HTERT RPE-1 (cell line): ENCODE data around the gene PRKN.

Source experiments
- in situ Hi-C: fragments of 300-500 bp; cut with MboI; formaldehyde crosslinking; loops from 4 replicates; pipeline ENCODE4 v1.14.3; 2020; ENCODE audit warnings: low sequenced_read_pairs

The PRKN gene

DNA sequence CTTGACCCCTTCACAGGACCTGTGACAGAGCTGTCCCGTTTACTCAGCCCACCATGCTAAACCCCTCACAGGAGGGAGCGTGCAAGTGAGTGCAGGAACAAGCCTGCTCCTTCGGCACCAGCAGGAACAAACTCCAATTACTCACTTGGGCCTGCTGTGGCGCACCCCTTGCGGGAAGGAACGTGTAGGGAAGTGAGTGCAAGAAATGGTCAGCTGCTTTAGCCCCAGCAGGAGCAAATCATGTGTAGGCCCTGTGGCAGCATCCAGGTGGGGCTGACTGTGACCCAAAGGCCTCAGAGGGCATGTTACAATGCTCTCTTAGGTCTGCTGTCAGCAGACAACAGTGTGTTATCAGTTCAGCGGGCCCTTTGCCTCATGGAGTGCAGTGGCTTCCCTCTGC lies 574.4 kb downstream of the PRKN start:
- in situ Hi-C loops = no loop called here

DNA sequence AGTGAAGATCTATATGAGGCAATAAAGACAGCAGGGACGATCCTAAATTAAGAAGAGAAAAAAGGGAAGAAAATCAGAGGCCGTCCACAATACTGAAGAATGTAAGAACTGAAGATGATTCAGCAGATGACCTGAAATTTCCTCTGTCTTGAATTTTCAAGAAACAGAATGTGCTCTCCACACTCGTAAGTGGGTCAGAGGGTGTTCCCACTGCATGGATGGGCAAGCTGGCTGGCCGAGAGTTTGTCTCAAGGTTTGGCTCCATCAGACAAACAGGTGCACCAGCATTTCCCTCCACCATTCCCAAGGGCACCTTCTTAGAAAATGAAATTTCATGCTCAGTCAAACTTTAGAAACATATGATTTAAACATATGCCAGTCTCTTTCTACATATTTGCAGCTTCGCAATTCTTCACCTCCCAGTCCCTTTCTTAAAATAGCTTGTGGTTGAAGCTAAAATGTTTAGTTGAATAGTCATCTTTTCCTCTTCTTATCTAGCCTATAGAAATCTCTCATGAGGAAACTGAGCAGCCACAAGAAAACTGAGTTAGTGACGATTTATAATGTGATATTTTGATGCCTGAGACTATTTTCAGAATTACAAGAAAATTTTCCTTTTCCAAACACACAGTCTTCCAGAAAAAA lies 576.4 kb downstream of the PRKN start:
- in situ Hi-C loops = no loop called here

DNA sequence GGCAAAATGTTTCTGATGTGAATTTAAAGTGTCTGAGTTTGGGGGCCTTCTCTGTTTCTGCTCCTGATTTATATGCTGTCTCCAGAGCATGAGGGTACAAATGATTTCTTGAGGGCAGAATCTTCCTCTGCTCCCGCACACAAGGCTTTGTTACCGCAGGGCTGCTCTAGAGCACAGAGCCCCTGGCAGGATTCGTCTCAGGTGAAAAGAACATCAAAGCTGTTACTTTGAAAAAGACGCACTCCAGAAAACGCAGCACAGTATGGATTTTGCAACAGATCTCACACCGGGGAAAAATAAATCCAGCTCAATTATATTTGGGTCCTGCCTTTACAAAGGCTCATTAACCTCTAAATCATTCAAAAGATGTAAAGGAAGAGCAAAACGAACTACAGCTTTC lies 577.3 kb downstream of the PRKN start:
- in situ Hi-C loops = no loop called here

DNA sequence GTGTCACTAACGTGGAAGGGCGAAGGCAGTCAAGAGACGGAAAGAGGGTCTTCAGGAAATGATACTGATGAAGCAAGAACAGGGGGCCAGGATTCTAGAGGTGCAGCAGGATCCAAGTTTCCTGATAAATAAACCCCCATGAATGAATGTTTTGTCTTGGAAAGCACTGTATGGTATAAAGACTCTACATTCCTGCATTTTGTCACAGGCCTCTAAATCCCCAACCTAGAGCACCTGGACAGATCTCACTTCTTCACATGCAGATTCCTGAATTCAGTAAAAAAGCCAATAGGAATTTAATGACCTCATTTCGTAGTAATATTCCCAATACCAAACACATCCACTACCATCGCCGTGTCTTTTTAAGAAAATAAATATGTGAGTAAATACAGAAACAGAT lies 577.8 kb downstream of the PRKN start:
- in situ Hi-C loops = no loop called here

- in situ Hi-C loops = no loop called here
Observed at GRCh38 chr6:162147805-162148204, 579.8 kb downstream of the PRKN start.

- in situ Hi-C loops = no loop called here
Observed at GRCh38 chr6:162147281-162147680, 580.3 kb downstream of the PRKN start.

GRCh38 chr6:162140251-162140852 lies 587.2 kb downstream of the PRKN start:
- in situ Hi-C loops = no loop called here

GRCh38 chr6:162125659-162126058 lies 601.9 kb downstream of the PRKN start:
- in situ Hi-C loops = no loop called here

DNA sequence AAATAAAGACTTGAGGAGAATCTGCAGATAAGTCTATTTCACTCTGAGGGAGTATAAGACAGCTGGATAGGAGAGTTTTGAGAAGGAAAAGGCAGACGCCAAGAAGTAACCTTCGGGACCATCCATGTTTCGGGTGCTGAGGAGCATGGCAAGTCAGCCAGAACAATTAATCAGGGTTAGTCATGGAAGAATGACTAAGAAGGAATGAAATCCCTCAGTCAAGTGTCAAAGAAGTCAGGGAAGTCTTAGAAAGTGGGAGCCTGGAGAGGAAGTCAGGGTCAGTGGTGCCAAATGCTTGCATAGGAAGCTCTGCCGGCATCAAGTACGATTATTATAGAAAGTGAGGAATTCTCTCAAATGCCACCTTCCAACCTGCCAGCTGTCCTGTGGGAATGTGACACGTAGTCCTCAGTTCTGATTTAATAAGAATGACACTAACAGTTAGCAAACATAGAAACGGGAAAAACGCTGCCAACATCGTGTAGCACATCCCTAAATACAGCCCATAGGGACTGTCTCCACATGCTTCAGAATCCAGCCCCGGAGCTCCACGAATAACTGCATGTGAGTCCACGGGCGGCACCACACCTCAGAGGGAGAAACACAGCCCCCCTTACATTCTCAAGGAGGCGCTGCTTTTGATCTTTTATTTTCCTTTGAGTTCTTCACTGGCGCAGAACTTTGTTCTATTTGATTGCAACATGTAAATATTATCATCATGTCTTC lies 602.7 kb downstream of the PRKN start:
- in situ Hi-C loops = no loop called here

DNA sequence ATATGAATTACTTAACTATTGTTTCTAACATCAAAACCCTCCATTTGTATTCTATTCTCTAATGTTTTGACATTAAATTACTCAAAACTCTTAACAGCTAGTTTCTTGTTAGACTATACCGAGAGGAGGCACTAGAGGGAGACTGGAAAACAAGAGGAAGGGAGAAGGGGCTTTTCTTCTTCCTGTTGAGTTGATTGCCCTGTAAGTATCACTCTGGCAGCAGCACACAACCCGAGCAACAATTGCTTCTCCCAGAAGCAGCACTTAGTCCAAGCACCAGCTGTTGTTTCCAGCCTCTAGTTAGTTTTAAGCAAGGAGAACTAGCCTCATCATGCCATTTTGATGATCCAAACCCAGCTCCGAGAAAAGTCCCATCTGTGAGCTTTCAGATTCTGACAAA lies 603.8 kb downstream of the PRKN start:
- in situ Hi-C loops = no loop called here

DNA sequence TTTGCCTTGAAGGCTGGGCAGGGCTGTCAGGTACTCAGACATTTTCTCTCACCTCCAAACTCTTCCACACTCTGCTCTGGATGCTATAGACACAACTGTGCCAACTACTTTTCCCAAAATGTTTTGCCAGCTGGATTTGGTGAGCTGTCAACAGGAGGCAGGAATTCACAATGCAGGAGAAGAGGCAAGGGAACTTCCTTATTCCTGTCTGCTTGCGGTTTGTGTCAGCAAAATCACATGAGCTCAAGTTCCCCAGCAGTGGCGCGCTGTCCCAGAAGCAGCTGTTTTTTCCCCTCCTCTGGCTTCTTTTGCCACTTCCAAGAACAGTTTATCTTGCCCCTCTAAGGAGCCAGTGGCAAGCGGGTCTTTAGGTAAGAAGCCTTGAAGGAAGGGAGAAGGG lies 608.2 kb downstream of the PRKN start:
- in situ Hi-C loops = no loop called here

GRCh38 chr6:162118706-162119105 lies 608.9 kb downstream of the PRKN start:
- in situ Hi-C loops = no loop called here

DNA sequence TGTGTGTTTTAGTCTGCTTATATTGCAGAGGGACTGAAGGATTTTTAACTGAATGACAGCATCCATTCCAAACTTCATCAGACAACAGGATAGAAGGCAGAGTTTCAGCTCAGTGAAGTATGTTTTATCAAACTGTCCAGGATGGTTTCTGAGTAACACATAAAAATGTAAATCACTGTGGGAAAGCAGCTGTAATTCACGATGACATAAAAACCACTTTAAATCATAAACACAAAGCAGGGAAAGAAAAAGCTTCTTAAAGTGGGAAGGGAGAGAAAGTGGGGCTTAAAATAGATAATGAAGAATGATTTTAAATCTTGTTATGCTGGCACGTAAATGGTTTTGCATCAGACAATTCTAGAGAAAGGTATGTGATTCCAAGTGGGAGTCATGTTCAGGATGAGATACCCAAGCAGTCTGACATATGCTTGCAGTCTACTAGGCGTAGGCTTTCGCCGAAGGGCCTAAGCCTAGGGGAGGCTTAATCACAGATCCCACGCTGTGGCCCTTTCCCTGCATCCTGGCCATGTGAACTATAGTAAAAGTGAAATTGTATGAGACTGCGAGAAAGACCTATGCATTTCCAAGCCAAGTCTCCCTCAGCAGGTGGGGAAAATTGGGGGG lies 610.6 kb downstream of the PRKN start:
- in situ Hi-C loops = no loop called here

- in situ Hi-C loops = no loop called here
Observed at GRCh38 chr6:162109480-162110050, 618.0 kb downstream of the PRKN start.

DNA sequence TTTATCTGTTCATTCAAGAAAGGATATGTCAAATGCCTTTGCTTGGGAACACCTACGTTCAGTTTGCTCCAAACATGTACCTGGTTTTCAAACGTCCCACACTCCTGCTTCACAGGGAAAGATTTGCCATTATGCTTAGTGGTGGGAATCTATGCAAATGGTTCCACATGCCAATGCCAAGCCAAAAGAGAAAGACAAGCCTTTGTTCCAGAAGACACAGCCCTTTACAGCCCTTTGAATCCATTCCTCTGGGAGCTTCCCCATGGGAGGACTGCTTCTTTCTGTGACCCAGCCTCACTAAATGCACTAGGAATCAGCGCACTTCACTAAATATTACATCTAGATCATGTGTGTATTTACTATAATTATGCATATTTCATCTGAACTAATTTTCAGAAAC lies 619.5 kb downstream of the PRKN start:
- in situ Hi-C loops = no loop called here

GRCh38 chr6:162100096-162100495 lies 627.5 kb downstream of the PRKN start:
- in situ Hi-C loops = no loop called here

DNA sequence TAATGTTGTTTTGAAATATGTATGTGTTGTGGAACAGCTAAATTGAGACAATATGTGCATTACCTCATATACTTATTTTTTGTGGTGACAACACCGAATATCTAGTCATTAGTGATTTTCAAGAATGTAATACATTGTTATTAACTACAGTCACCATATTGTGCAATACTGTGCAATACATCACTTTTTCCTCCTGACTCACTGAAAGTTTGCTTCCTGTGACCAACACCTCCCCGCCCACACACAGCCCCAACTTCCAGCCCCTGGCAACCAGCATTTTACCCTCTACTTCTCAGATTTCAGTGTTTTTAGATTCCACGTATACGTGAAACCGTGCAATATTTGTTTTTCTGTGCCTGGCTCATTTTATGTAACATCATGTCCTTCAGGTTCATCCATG lies 627.9 kb downstream of the PRKN start:
- in situ Hi-C loops = no loop called here

- in situ Hi-C loops = no loop called here
Observed at GRCh38 chr6:162092816-162093502, 634.6 kb downstream of the PRKN start.

DNA sequence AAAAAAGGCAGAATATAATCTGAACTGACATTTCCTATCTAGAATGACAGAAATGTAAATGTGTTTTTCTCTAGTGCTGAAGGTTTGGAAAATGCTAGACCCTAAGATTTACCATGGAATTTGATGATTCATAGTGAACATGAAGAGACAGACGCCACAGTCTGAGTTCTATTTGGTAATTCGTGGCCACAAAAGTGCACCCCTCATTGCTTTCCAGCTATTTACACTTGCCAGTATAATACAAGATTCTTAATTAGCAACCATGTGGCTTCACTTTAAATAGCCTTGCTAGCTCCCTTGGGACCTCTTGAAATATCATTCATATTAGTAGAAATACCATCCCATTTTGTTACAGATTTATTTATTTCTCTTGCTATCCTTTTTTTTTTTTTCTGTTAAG lies 636.8 kb downstream of the PRKN start:
- in situ Hi-C loops = no loop called here

DNA sequence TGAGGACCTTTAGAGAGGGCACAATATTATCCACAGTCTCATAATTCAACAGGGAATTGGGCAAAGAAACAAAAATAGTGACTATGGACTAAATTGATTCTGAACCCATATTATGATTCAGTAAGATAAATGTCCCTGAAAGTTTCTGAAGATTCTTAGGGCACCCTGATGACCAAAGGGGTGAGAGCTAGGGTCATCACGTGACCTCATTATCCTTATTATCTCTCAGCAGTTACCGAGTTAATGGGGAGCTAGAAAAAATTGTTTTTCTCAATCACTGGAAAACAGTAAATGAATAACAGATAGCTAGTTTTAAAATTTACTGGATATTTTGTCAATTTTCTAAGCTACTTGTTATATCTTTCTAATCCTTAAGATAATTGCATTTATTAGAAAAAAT lies 639.5 kb downstream of the PRKN start:
- in situ Hi-C loops = no loop called here

DNA sequence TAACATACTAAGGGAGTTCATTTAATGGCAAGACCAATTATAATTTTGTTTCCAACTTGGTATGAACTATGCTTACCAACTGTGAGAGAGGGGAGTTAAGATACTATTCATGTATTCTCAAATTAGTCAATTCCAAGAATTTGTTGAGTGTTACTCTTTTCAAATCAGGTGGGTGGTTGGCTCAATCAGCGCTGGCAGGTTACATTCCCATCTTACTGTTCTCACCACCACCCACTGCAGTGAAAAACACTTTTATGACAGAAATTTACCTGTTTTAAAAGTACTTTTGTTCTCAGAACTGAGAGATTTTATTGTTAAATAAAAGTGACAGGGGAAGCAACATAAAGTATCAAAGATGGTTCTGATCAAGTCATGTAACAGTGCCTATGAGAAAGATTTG lies 642.0 kb downstream of the PRKN start:
- in situ Hi-C loops = no loop called here
